ENCODE measurements around the gene SLC29A1. TPM values are rescaled to one million over a fixed set of nuclear protein-coding genes. Genes with fewer than 3 reads are reported as not detected.

SLC29A1 gene
- total and polyA plus RNA-seq, 2 donors (not counting 1 experiment from before 2014, with no cell fraction given), result 6.0 to 7.3 TPM

DNA sequence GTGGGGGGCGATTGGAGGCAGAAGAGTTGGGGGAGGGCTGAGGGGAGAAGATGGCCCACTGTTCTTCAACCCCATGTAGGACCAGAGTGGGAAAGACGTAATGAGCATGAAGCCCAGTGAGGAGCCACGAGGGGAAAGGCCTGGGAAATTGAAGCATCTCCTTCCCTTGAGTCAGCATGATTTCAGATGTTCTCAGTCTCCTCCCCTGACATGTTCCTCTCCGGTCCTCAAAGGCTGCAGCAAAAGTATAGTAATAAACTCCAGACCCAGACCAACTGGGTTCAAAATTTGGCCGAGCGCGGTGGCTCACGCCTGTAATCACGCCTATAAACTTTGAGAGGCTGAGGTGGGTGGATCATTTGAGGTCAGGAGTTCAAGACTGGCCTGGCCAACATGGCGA is 43.9 kb downstream of the SLC29A1 start:
- DNase-seq (peak; percentile 27), ATAC-seq (ENCODE audit: low read depth) (no peak)
- Histone ChIP-seq H2AFZ (ENCODE audit: insufficient read depth, low read depth, low read length, poor library complexity, severe bottlenecking) (no peak overlapping the region), H3K4me1 (ENCODE audit: control insufficient read depth in 2 of 2, insufficient read depth in 2 of 2, low read length in 2 of 2) (peaks cover 31 to 47% of the 10 kb centered on the region in 2 donors), H3K27ac (ENCODE audit: low read length in 2 of 2) (no peak overlapping the region), H3K4me3 (ENCODE audit: control extremely low read depth in 1 of 5, extremely low read depth in 1 of 5, insufficient read depth in 1 of 5, low read depth in 2 of 5, low read length in 4 of 5) (no peak overlapping the region), H3K4me2 (replicated peaks; ENCODE audit: low read depth, low read length, poor library complexity, severe bottlenecking) (no peak overlapping the region), H4K20me1 (ENCODE audit: control insufficient read depth, insufficient read depth, low read length, poor library complexity, severe bottlenecking) (peaks cover 12% of the 10 kb centered on the region), H3K27me3 (replicated peaks in 1 of 4; ENCODE audit: control extremely low read depth in 1 of 4, control insufficient read depth in 3 of 4, insufficient read depth in 4 of 4, low read length in 3 of 4) (peaks cover 0 to 26% (median 15%) of the 10 kb centered on the region in 4 experiments), H3K79me2 (ENCODE audit: control insufficient read depth, insufficient read depth, low read length) (peaks cover 27% of the 10 kb centered on the region), H3K9me3 (ENCODE audit: control extremely low read depth in 1 of 3, control insufficient read depth in 2 of 3, insufficient read depth in 1 of 3, low read length in 2 of 3) (no peaks in the 10 kb centered on the region), H3K36me3 (replicated peaks in 1 of 2; ENCODE audit: control extremely low read depth in 1 of 2, control insufficient read depth in 1 of 2, extremely low read depth in 1 of 2, insufficient read depth in 2 of 2, low read length in 1 of 2) (peaks cover 0 to 9% of the 10 kb centered on the region in 2 experiments), H3K9ac (ENCODE audit: low read length) (no peak overlapping the region)
- H3K4me1 Mint-ChIP-seq, result peaks cover 52% of the 10 kb centered on the region
- H3K9me3 Mint-ChIP-seq (ENCODE audit: insufficient read depth), result no peaks in the 10 kb centered on the region
- H3K27ac Mint-ChIP-seq, result peak overlapping the region; percentile 100
- ChIA-PET CTCF (interaction anchor here (0.7 to 5.5 kb wide), 14 partner anchors 8 to 94 kb away, joined by 3 to 107 read pairs (median 10); partner anchors contain the start of genes AARS2 and SLC35B2), POLR2A (interaction anchor here (0.6 to 1.4 kb wide), 2 partner anchors 72 to 164 kb away, joined by 4 to 7 read pairs; no protein-coding TSS in a partner anchor)
- H3K4me3 Mint-ChIP-seq, result no peak overlapping the region
- peaks cover 18% of the 10 kb centered on the region for H3K27me3 Mint-ChIP-seq
- 80% methylated on average over 3 of the region's 10 CpGs for WGBS (ENCODE audit: insufficient coverage)
- intact Hi-C loops (cut with micrococcal nuclease), result loop anchor here (5.0 kb wide), 1 partner anchor 120 kb away; the partner anchor contains the start of gene CDC5L
- no peak for TF ChIP-seq EZH2 (IDR thresholded peaks at IDR 0.05; ENCODE audit: borderline replicate concordance, insufficient read depth, low read depth, low read length, poor library complexity, severe bottlenecking)
- TF ChIP-seq, protein P1, sequence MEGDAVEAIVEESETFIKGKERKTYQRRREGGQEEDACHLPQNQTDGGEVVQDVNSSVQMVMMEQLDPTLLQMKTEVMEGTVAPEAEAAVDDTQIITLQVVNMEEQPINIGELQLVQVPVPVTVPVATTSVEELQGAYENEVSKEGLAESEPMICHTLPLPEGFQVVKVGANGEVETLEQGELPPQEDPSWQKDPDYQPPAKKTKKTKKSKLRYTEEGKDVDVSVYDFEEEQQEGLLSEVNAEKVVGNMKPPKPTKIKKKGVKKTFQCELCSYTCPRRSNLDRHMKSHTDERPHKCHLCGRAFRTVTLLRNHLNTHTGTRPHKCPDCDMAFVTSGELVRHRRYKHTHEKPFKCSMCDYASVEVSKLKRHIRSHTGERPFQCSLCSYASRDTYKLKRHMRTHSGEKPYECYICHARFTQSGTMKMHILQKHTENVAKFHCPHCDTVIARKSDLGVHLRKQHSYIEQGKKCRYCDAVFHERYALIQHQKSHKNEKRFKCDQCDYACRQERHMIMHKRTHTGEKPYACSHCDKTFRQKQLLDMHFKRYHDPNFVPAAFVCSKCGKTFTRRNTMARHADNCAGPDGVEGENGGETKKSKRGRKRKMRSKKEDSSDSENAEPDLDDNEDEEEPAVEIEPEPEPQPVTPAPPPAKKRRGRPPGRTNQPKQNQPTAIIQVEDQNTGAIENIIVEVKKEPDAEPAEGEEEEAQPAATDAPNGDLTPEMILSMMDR (IDR thresholded peaks at IDR 0.05), result no peak

DNA sequence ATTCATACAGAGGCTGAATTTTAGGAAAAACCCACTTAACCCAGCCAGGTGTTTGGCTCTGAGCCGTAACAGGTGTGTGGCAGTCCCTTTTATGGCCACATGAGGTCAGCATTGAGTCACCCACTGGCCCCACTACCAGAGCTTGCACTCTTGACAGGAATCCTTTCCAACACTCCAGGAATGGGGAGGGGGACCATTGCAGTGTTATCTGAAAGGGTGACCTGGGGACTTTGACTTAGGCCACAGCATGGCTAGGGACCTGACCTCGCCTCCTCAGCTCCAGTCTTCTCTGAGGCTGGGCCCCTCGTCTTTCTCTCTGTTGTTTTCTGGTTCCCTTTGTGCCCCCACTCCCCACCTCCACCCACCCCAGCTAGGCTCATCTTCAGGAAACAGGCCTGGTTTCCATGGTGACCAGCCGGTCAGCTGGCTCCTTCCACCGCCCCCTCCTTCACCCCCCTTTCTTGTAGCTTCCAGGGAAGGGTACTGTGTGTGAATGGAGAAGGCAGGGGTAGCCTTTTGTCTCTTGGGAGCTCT is 44.8 kb downstream of the SLC29A1 start:
- H3K79me2 ChIP-seq (ENCODE audit: control insufficient read depth, insufficient read depth, low read length), result peaks cover 18% of the 10 kb centered on the region
- DNase-seq (peak; percentile 82), ATAC-seq (ENCODE audit: low read depth) (no peak)
- H4K20me1 ChIP-seq (ENCODE audit: control insufficient read depth, insufficient read depth, low read length, poor library complexity, severe bottlenecking), result peaks cover 3% of the 10 kb centered on the region
- no peak overlapping the region for H3K4me2 ChIP-seq (replicated peaks; ENCODE audit: low read depth, low read length, poor library complexity, severe bottlenecking)
- POLR2A ChIA-PET, result interaction anchor here (0.9 to 1.6 kb wide), 3 partner anchors 21 to 72 kb away, joined by 3 to 5 read pairs (median 4); partner anchors contain the start of gene HSP90AB1
- H3K4me1 ChIP-seq (ENCODE audit: control insufficient read depth in 2 of 2, insufficient read depth in 2 of 2, low read length in 2 of 2), result peaks cover 23 to 38% of the 10 kb centered on the region in 2 donors
- H3K27ac ChIP-seq (ENCODE audit: low read length in 2 of 2), result no peak overlapping the region
- Mint-ChIP-seq H3K27me3 (peaks cover 27% of the 10 kb centered on the region), H3K4me1 (peaks cover 43% of the 10 kb centered on the region), H3K4me3 (no peak overlapping the region), H3K9me3 (ENCODE audit: insufficient read depth) (no peaks in the 10 kb centered on the region), H3K27ac (no peak overlapping the region)
- CTCF ChIA-PET, result interaction anchor here (0.5 to 5.5 kb wide), 21 partner anchors 10 to 170 kb away, joined by 3 to 107 read pairs (median 5); partner anchors contain the start of genes AARS2, HSP90AB1 and SLC35B2
- TF ChIP-seq, protein P1 (IDR thresholded peaks at IDR 0.05), result peak; percentile 93
- TF ChIP-seq EZH2 (IDR thresholded peaks at IDR 0.05; ENCODE audit: borderline replicate concordance, insufficient read depth, low read depth, low read length, poor library complexity, severe bottlenecking), result no peak
- H2AFZ ChIP-seq (ENCODE audit: insufficient read depth, low read depth, low read length, poor library complexity, severe bottlenecking), result no peak overlapping the region
- no peaks in the 10 kb centered on the region for H3K36me3 ChIP-seq (replicated peaks in 1 of 2; ENCODE audit: control extremely low read depth in 1 of 2, control insufficient read depth in 1 of 2, extremely low read depth in 1 of 2, insufficient read depth in 2 of 2, low read length in 1 of 2)
- intact Hi-C loops (cut with micrococcal nuclease), result loop anchor here (1.0 to 5.0 kb wide), 5 partner anchors 36 to 1043 kb away; partner anchors contain the start of gene CDC5L
- H3K9me3 ChIP-seq (ENCODE audit: control extremely low read depth in 1 of 3, control insufficient read depth in 2 of 3, insufficient read depth in 1 of 3, low read length in 2 of 3), result no peaks in the 10 kb centered on the region
- no peak overlapping the region for H3K4me3 ChIP-seq (ENCODE audit: control extremely low read depth in 1 of 5, extremely low read depth in 1 of 5, insufficient read depth in 1 of 5, low read depth in 2 of 5, low read length in 4 of 5)
- WGBS (ENCODE audit: insufficient coverage), result 36% methylated on average over 3 of the region's 5 CpGs
- peaks cover 0 to 35% (median 23%) of the 10 kb centered on the region in 4 experiments for H3K27me3 ChIP-seq (replicated peaks in 1 of 4; ENCODE audit: control extremely low read depth in 1 of 4, control insufficient read depth in 3 of 4, insufficient read depth in 4 of 4, low read length in 3 of 4)
- no peak overlapping the region for H3K9ac ChIP-seq (ENCODE audit: low read length)
